Parathyroid adenoma (tissue), 2 donors: ENCODE results near the gene FBN2.

Experiments
- H2AFZ ChIP-seq: fragments of 300-600 bp; sonication (generic); one replicate; pipeline ENCODE4 v1.7.0; 2017; ENCODE audit warnings: antibody characterized with exemption, mild to moderate bottlenecking
- H3K27ac ChIP-seq: fragments of 300-600 bp; sonication (generic); one replicate; pipeline ENCODE4 v1.7.0; 2017
- H3K27me3 ChIP-seq: fragments of 300-600 bp; sonication (generic); one replicate; pipeline ENCODE4 v1.7.0; 2017; ENCODE audit warnings: low read length; ENCODE audit not compliant: control insufficient read depth, insufficient read depth
- H3K36me3 ChIP-seq: fragments of 300-600 bp; sonication (generic); one replicate; pipeline ENCODE4 v1.7.0; 2017; ENCODE audit warnings: low read length; ENCODE audit not compliant: control insufficient read depth, insufficient read depth
- H3K4me1 ChIP-seq: fragments of 300-600 bp; sonication (generic); one replicate; pipeline ENCODE4 v1.7.0; 2017; ENCODE audit warnings: control low read depth
- H3K4me2 ChIP-seq: fragments of 300-600 bp; sonication (generic); one replicate; pipeline ENCODE4 v1.7.0; 2017; ENCODE audit warnings: low read length
- H3K4me3 ChIP-seq: fragments of 300-600 bp; sonication (generic); one replicate; pipeline ENCODE4 v1.7.0; 2017; ENCODE audit warnings: low read depth, low read length
- H3K79me2 ChIP-seq: fragments of 300-600 bp; sonication (generic); one replicate; pipeline ENCODE4 v1.7.0; 2017; ENCODE audit warnings: control low read depth
- H3K9ac ChIP-seq: fragments of 300-600 bp; sonication (generic); one replicate; pipeline ENCODE4 v1.7.0; 2017; ENCODE audit warnings: mild to moderate bottlenecking
- H3K9me3 ChIP-seq: fragments of 300-600 bp; sonication (generic); one replicate; pipeline ENCODE4 v1.7.0; 2017; ENCODE audit warnings: low read length; ENCODE audit not compliant: control insufficient read depth
- CTCF ChIP-seq: fragments of 300-600 bp; sonication (generic); IDR thresholded peaks from one replicate; pipeline ENCODE4 v1.7.0; 2017; ENCODE audit warnings: antibody characterized with exemption, mild to moderate bottlenecking
- donor health status: primary hyperparathyroidism.

Gene FBN2

GRCh38 chr5:128574041-128574440, 36.0 kb upstream of the FBN2 start:
- Histone ChIP-seq H3K79me2 (no peaks in the 10 kb centered on the region), H3K4me1 (no peaks in the 10 kb centered on the region), H3K4me2 (no peak overlapping the region), H3K9ac (no peak overlapping the region), H3K4me3 (no peak overlapping the region), H3K27ac (no peak overlapping the region), H3K27me3 (no peaks in the 10 kb centered on the region), H2AFZ (no peak overlapping the region), H3K36me3 (no peaks in the 10 kb centered on the region), H3K9me3 (no peaks in the 10 kb centered on the region)
- TF ChIP-seq CTCF, result no peak

GRCh38 chr5:128572930-128573319, 34.9 kb upstream of the FBN2 start:
- no peaks in the 10 kb centered on the region for H3K36me3 ChIP-seq
- no peak overlapping the region for H3K4me3 ChIP-seq
- H3K9me3 ChIP-seq, result no peaks in the 10 kb centered on the region
- no peak overlapping the region for H2AFZ ChIP-seq
- H3K79me2 ChIP-seq, result no peaks in the 10 kb centered on the region
- no peak for TF ChIP-seq CTCF
- H3K4me1 ChIP-seq, result no peaks in the 10 kb centered on the region
- H3K4me2 ChIP-seq, result no peak overlapping the region
- no peaks in the 10 kb centered on the region for H3K27me3 ChIP-seq
- H3K9ac ChIP-seq, result no peak overlapping the region
- H3K27ac ChIP-seq, result no peak overlapping the region

- Histone ChIP-seq H3K79me2 (no peaks in the 10 kb centered on the region), H2AFZ (no peak overlapping the region), H3K4me3 (no peak overlapping the region), H3K36me3 (no peaks in the 10 kb centered on the region), H3K27me3 (no peaks in the 10 kb centered on the region), H3K4me1 (no peaks in the 10 kb centered on the region), H3K4me2 (no peak overlapping the region), H3K27ac (no peak overlapping the region), H3K9me3 (no peaks in the 10 kb centered on the region), H3K9ac (no peak overlapping the region)
- TF ChIP-seq CTCF, result no peak
These were observed 34.2 kb upstream of the FBN2 start for GRCh38 chr5:128572051-128572929.

DNA sequence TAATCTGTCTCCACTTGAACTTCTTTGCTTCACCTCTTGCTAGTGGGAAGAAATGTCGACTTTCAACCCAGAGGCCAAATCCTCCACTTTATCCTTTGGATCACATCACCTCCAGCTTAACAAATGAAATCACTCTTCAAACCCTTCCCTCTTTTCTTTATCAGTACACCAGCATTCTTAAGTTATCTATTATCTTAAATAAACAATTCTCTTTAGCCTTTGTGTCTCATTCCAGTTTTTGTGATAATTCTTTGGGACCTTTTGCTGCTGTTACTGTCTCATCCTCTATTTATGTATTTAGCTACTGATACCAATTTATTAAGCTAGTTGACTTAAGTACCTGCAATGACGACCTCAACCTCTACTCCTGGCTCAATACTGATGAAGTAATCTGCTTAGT, 28.1 kb upstream of the FBN2 start:
- H3K4me2 ChIP-seq, result no peak overlapping the region
- H3K4me1 ChIP-seq, result no peaks in the 10 kb centered on the region
- H2AFZ ChIP-seq, result no peak overlapping the region
- no peaks in the 10 kb centered on the region for H3K36me3 ChIP-seq
- no peak overlapping the region for H3K4me3 ChIP-seq
- no peak overlapping the region for H3K27ac ChIP-seq
- TF ChIP-seq CTCF, result no peak
- no peaks in the 10 kb centered on the region for H3K27me3 ChIP-seq
- H3K79me2 ChIP-seq, result no peaks in the 10 kb centered on the region
- no peaks in the 10 kb centered on the region for H3K9me3 ChIP-seq
- H3K9ac ChIP-seq, result no peak overlapping the region
